ENCODE data around the gene KREMEN2.
A peak's percentile ranks its signal among the peaks of the same experiment; 100 is the strongest.

KREMEN2 gene

DNA sequence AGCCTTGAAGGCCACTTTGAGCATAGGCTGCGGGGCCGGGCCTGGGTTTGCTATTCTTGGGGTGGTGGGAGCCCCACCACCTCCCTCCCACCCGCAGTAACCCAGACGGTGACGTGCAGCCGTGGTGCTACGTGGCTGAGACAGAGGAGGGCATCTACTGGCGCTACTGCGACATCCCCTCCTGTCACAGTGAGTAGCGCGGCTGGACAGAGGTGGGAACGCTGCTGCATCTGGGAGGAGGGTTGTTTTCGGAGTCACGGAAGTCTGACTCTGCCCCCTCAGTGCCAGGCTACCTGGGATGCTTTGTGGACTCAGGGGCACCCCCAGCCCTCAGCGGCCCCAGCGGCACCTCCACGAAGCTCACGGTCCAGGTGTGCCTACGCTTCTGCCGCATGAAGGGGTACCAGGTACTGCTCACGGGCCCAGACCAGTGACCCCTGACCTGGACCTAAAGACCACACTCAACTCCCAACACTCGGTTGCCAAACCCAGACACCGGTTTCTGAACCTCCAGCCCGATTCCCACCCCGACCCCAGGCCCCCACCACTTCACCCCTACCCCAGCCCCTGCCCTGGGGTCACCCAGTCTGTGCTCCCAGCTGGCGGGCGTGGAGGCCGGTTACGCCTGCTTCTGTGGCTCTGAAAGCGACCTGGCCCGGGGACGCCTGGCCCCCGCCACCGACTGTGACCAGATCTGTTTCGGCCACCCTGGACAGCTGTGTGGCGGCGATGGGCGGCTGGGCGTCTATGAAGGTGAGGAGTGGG lies 2.1 kb downstream of the KREMEN2 start:
- TF ChIP-seq CTCF (IDR thresholded peaks at IDR 0.05; ENCODE audit: low read depth, low read length, missing control alignments), result no peak
- no peak overlapping the region for H3K4me3 ChIP-seq (ENCODE audit: low read depth, low read length)
- DNase-seq (ENCODE audit: low read depth), result no peak
- in situ Hi-C loops (cut with HindIII; ENCODE audit: low sequenced_read_pairs), result no loop called here

DNA sequence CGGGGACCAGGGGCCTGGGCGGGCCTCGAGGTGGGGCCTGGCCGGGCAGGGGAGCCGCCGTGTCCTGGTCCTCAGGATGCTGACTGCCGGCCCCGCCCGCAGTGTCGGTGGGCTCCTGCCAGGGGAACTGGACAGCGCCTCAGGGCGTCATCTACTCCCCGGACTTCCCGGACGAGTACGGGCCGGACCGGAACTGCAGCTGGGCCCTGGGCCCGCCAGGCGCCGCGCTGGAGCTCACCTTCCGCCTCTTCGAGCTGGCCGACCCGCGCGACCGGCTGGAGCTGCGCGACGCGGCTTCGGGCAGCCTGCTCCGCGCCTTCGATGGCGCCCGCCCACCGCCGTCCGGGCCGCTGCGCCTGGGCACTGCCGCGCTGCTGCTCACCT lies 2.7 kb downstream of the KREMEN2 start:
- in situ Hi-C loops (cut with HindIII; ENCODE audit: low sequenced_read_pairs), result no loop called here
- TF ChIP-seq CTCF (IDR thresholded peaks at IDR 0.05; ENCODE audit: low read depth, low read length, missing control alignments), result no peak
- no peak overlapping the region for H3K4me3 ChIP-seq (ENCODE audit: low read depth, low read length)
- no peak for DNase-seq (ENCODE audit: low read depth)

- no peak for TF ChIP-seq CTCF (IDR thresholded peaks at IDR 0.05; ENCODE audit: low read depth, low read length, missing control alignments)
- in situ Hi-C loops (cut with HindIII; ENCODE audit: low sequenced_read_pairs), result no loop called here
- DNase-seq (ENCODE audit: low read depth), result no peak
- no peak overlapping the region for H3K4me3 ChIP-seq (ENCODE audit: low read depth, low read length)
Measured at GRCh38 chr16:2967211-2967631, 3.1 kb downstream of the KREMEN2 start.

- DNase-seq (ENCODE audit: low read depth), result no peak
- no peak for TF ChIP-seq CTCF (IDR thresholded peaks at IDR 0.05; ENCODE audit: low read depth, low read length, missing control alignments)
- in situ Hi-C loops (cut with HindIII; ENCODE audit: low sequenced_read_pairs), result no loop called here
- H3K4me3 ChIP-seq (ENCODE audit: low read depth, low read length), result no peak overlapping the region
Measured at GRCh38 chr16:2967721-2968161, 3.7 kb downstream of the KREMEN2 start.

GRCh38 chr16:2968368-2968737 lies 4.3 kb downstream of the KREMEN2 start:
- DNase-seq (ENCODE audit: low read depth), result no peak
- no peak for TF ChIP-seq CTCF (IDR thresholded peaks at IDR 0.05; ENCODE audit: low read depth, low read length, missing control alignments)
- in situ Hi-C loops (cut with HindIII; ENCODE audit: low sequenced_read_pairs), result no loop called here
- no peak overlapping the region for H3K4me3 ChIP-seq (ENCODE audit: low read depth, low read length)

- peak within 1 kb of the TSS; percentile 42 for H3K4me3 ChIP-seq (ENCODE audit: low read depth, low read length)
- no peak for TF ChIP-seq CTCF (IDR thresholded peaks at IDR 0.05; ENCODE audit: low read depth, low read length, missing control alignments)
- in situ Hi-C loops (cut with HindIII; ENCODE audit: low sequenced_read_pairs), result no loop called here
- peak; percentile 42 for DNase-seq (ENCODE audit: low read depth)
Measured at GRCh38 chr16:2968738-2969544, 4.9 kb downstream of the KREMEN2 start, which contains the start of gene PAQR4. Gene PAQR4, plus strand, starts transcription at chr16:2969348. Its CDS starts 327 bp downstream, at chr16:2969675.

Data from astrocyte of the cerebellum (primary cell).